Colonic mucosa (tissue), 4 donors: ENCODE measurements around the gene HTATIP2. TPM values are rescaled to one million over a fixed set of nuclear protein-coding genes. Genes with fewer than 3 reads are reported as not detected.
"Not testable (repeated sequence)": the region's sequence is repeated elsewhere in the genome, so short reads cannot be mapped to it uniquely, and the experiment has no call there.

Experiments
- DNase-seq: peaks from one replicate; pipeline ENCODE4 v3.0.0-alpha.2; 2020
- H3K27ac ChIP-seq: fragments of 200-600 bp; one replicate; pipeline ENCODE4 v1.8.0; 2021
- H3K27me3 ChIP-seq: fragments of 200-600 bp; one replicate; pipeline ENCODE4 v1.8.0; 2021
- H3K36me3 ChIP-seq: fragments of 200-600 bp; one replicate; pipeline ENCODE4 v1.8.0; 2021
- H3K4me1 ChIP-seq: fragments of 200-600 bp; one replicate; pipeline ENCODE4 v1.8.0; 2021; ENCODE audit warnings: mild to moderate bottlenecking
- H3K4me3 ChIP-seq: fragments of 200-600 bp; one replicate; pipeline ENCODE4 v1.8.0; 2021
- H3K9ac ChIP-seq, 2 donors: one replicate each; pipeline ENCODE4 v1.7.0; 2013; ENCODE audit warnings: control low read depth in 2 of 2, low read depth in 2 of 2, low read length in 2 of 2
- H3K9me3 ChIP-seq: fragments of 200-600 bp; one replicate; pipeline ENCODE4 v1.8.0; 2021
- CTCF ChIP-seq: fragments of 200-600 bp; IDR thresholded peaks from one replicate; pipeline ENCODE4 v1.8.0; 2022; ENCODE audit warnings: antibody characterized with exemption, mild to moderate bottlenecking
- intact Hi-C: fragments of 100-400 bp; cut with DNase I; formaldehyde crosslinking; loops from one replicate; pipeline ENCODE4 v1.14.1; 2022
- total RNA-seq, 2 donors: library from RNA; stranded (reverse); fragmentation: NEBNext Ultra II Directional in 1 of 2; extraction: Animal tissue kit (Norgen Biotek cat#: 25700) in 1 of 2; gene quantifications; one replicate each; pipeline ENCODE4 v1.2.1, GENCODE V29; 2021
- donor health status: healthy.
- donor health status: DM: no; HTN: no; CAD: no.
- donor health status: DM: no; HTN: no; CAD: no.

The HTATIP2 gene
- total RNA-seq, 2 donors from 2014 or later: 116 to 126 TPM

DNA sequence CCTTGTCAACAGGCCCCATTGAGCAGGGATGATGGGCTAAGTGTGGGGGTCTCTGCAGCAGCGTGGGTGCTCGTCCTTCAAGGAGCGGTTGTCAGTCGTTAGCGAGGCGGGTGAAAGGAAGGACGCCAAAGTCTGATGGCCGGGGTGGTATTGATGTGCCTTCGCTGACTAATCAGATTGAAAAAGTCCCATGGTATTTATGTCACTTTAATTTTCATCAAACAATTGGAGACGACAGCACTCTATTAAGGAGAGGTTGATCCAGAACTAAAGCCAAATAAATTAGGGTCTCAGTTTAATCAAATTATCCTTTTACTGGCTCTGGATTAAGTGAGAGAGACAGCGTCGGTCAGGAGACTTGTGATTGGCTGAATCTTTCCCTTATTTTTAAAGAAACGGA lies 9.6 kb downstream of the HTATIP2 start:
- intact Hi-C loops: no loop called here
- H3K4me1 ChIP-seq: no peaks in the 10 kb centered on the region
- H3K9ac ChIP-seq: no peak overlapping the region
- no peak overlapping the region for H3K27ac ChIP-seq
- H3K9me3 ChIP-seq: no peaks in the 10 kb centered on the region
- no peak for DNase-seq
- TF ChIP-seq CTCF: no peak
- H3K4me3 ChIP-seq: no peak overlapping the region
- H3K36me3 ChIP-seq: no peaks in the 10 kb centered on the region
- no peaks in the 10 kb centered on the region for H3K27me3 ChIP-seq

GRCh38 chr11:20373568-20374209 lies 10.2 kb downstream of the HTATIP2 start:
- TF ChIP-seq CTCF: no peak
- Histone ChIP-seq H3K27ac (no peak overlapping the region), H3K27me3 (no peaks in the 10 kb centered on the region), H3K4me3 (no peak overlapping the region), H3K9me3 (no peaks in the 10 kb centered on the region), H3K36me3 (no peaks in the 10 kb centered on the region), H3K4me1 (no peaks in the 10 kb centered on the region), H3K9ac (no peak overlapping the region)
- no peak for DNase-seq
- intact Hi-C loops: no loop called here

GRCh38 chr11:20374741-20375300 lies 11.3 kb downstream of the HTATIP2 start:
- no peak for TF ChIP-seq CTCF
- H3K9me3 ChIP-seq: no peaks in the 10 kb centered on the region
- no peak for DNase-seq
- no peaks in the 10 kb centered on the region for H3K27me3 ChIP-seq
- H3K36me3 ChIP-seq: peaks cover 3% of the 10 kb centered on the region
- no peak overlapping the region for H3K4me3 ChIP-seq
- H3K9ac ChIP-seq: no peak overlapping the region
- H3K27ac ChIP-seq: no peak overlapping the region
- intact Hi-C loops: no loop called here
- no peaks in the 10 kb centered on the region for H3K4me1 ChIP-seq

GRCh38 chr11:20376162-20376730 lies 12.7 kb downstream of the HTATIP2 start:
- H3K4me3 ChIP-seq: no peak overlapping the region
- no peak overlapping the region for H3K27ac ChIP-seq
- no peaks in the 10 kb centered on the region for H3K9me3 ChIP-seq
- DNase-seq: no peak
- intact Hi-C loops: no loop called here
- H3K36me3 ChIP-seq: peaks cover 3% of the 10 kb centered on the region
- H3K9ac ChIP-seq: no peak overlapping the region
- TF ChIP-seq CTCF: no peak
- no peaks in the 10 kb centered on the region for H3K27me3 ChIP-seq
- H3K4me1 ChIP-seq: no peaks in the 10 kb centered on the region

DNA sequence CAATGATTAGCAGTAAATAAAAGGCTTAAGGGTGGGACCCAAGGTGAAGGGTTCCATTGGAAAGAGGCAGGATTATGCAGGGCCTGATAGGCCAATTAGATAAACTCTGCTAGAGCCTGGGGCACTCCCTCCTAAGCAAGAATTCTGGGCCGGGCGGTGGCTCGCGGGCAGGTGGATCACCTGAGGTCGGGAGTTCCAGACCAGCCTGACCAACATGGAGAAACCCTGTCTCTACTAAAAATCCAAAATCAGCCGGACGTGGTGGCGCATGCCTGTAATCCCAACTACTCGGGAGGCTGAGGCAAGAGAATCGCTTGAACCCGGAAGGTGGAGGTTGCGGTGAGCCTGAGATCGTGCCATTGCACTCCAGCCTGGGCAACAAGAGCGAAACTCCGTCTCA lies 22.5 kb downstream of the HTATIP2 start:
- intact Hi-C loops: not testable (repeated sequence)

More for the DNA sequence above, 22.5 kb downstream of the HTATIP2 start:
- not testable (repeated sequence) for DNase-seq, H3K27me3 ChIP-seq, H3K4me1 ChIP-seq, H3K4me3 ChIP-seq, H3K9ac ChIP-seq, H3K9me3 ChIP-seq, H3K36me3 ChIP-seq, H3K27ac ChIP-seq
